ENCODE results near the gene PRKCZ. TPM values are rescaled to one million over a fixed set of nuclear protein-coding genes. Genes with fewer than 3 reads are reported as not detected.

PRKCZ gene
- total RNA-seq, 2 donors from 2014 or later: 12.3 to 16.8 TPM

- Mint-ChIP-seq H3K9me3 (no peaks in the 10 kb centered on the region), H3K4me1 (ENCODE audit: low read depth) (no peaks in the 10 kb centered on the region), H3K4me3 (no peak overlapping the region), H3K27me3 (ENCODE audit: low read depth) (no peaks in the 10 kb centered on the region), H3K27ac (no peak overlapping the region), H3K36me3 (ENCODE audit: insufficient read depth in 2 of 2) (no peaks in the 10 kb centered on the region)
- ATAC-seq (replicated peaks in 1 of 2) (no peak), DNase-seq (no peak)
Observed at GRCh38 chr1:2030076-2030871, 19.9 kb upstream of the PRKCZ start.

DNA sequence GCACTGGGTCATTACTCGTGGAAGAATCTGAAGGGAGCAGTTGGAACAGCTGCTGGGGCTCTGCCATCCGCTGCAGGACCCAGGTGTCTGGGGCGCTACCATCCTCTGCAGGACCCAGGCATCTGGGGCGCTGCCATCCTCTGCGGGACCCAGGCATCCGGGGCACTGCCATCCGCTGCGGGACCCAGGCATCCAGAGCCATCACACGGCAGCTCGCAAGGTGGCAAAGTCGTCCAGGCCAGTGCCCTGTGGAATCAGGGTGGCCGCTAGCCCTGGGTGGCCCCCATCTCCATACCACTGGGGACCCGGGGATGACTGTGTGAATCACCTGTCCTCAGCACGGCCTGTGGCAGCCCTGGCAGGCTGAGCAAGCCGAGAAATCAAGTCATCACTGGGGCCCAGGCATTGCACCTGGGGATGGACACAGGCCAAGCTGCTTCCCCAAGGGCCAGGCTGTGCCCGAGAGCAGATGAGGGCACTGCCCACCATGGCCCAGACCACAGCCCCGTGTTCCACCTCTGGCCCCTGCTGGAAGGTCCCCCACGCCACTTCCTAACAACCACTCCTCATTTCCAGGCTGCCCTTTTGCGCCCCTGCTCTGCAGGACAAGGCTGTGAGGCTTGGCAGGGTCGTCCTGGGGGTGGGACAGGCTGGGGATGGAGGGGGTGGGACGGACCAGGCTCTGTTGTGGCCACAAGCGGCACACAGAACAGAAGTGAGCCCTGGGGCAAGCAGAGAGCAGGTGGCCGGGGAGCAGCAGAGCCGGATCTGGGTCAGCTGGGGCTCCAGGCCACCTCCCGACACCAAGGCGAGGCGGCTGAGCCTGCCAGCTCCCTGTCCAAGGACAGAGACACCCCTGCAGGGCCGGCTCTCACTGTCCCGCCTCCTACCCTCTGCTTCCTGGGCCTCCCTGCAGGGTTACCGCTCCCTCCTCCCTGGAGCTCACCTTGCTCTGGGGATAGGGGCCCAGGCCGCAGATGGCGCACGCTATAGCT, 18.4 kb upstream of the PRKCZ start:
- Mint-ChIP-seq H3K36me3 (ENCODE audit: insufficient read depth in 2 of 2) (no peaks in the 10 kb centered on the region), H3K9me3 (no peaks in the 10 kb centered on the region), H3K27me3 (ENCODE audit: low read depth) (no peaks in the 10 kb centered on the region), H3K4me3 (no peak overlapping the region), H3K27ac (no peak overlapping the region), H3K4me1 (ENCODE audit: low read depth) (no peaks in the 10 kb centered on the region)
- ATAC-seq (replicated peaks in 1 of 2) (no peak), DNase-seq (no peak)

DNA sequence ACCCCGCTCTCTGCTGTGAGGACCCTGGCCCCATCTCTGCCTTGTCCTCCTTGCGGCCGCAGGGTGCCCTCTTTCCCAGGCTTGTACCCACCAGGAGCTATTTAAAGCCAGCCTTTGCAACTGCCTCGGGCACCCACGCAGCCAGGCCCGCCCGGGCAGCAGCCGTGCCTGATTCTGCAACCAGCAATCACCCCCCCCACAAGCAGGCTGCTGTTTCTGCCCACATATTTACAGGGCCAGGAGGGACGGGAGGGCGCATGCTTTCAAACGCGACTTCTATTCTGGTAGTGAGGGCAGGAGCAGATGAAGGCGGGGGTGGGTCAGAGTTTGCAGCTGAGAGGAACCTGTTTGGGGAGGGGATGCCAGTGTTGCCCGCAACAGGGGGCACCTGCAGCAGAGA, 17.5 kb upstream of the PRKCZ start:
- no peak overlapping the region for H3K4me3 Mint-ChIP-seq
- no peaks in the 10 kb centered on the region for H3K36me3 Mint-ChIP-seq (ENCODE audit: insufficient read depth in 2 of 2)
- ATAC-seq (replicated peaks in 1 of 2): no peak
- H3K4me1 Mint-ChIP-seq (ENCODE audit: low read depth): no peaks in the 10 kb centered on the region
- H3K27me3 Mint-ChIP-seq (ENCODE audit: low read depth): no peaks in the 10 kb centered on the region
- no peak for DNase-seq
- H3K9me3 Mint-ChIP-seq: no peaks in the 10 kb centered on the region
- H3K27ac Mint-ChIP-seq: no peak overlapping the region

- Mint-ChIP-seq H3K4me1 (ENCODE audit: low read depth) (no peaks in the 10 kb centered on the region), H3K9me3 (no peaks in the 10 kb centered on the region), H3K36me3 (ENCODE audit: insufficient read depth in 2 of 2) (no peaks in the 10 kb centered on the region), H3K4me3 (no peak overlapping the region), H3K27ac (no peak overlapping the region), H3K27me3 (ENCODE audit: low read depth) (no peaks in the 10 kb centered on the region)
- DNase-seq (no peak), ATAC-seq (replicated peaks in 1 of 2) (no peak)
Observed at GRCh38 chr1:2033165-2033564, 17.0 kb upstream of the PRKCZ start.

- ATAC-seq (replicated peaks in 1 of 2) (no peak), DNase-seq (no peak)
- H3K9me3 Mint-ChIP-seq: no peaks in the 10 kb centered on the region
- H3K27ac Mint-ChIP-seq: no peak overlapping the region
- no peak overlapping the region for H3K4me3 Mint-ChIP-seq
- no peaks in the 10 kb centered on the region for H3K36me3 Mint-ChIP-seq (ENCODE audit: insufficient read depth in 2 of 2)
- H3K27me3 Mint-ChIP-seq (ENCODE audit: low read depth): no peaks in the 10 kb centered on the region
- H3K4me1 Mint-ChIP-seq (ENCODE audit: low read depth): no peaks in the 10 kb centered on the region
Observed at GRCh38 chr1:2036287-2036686, 13.9 kb upstream of the PRKCZ start.

DNA sequence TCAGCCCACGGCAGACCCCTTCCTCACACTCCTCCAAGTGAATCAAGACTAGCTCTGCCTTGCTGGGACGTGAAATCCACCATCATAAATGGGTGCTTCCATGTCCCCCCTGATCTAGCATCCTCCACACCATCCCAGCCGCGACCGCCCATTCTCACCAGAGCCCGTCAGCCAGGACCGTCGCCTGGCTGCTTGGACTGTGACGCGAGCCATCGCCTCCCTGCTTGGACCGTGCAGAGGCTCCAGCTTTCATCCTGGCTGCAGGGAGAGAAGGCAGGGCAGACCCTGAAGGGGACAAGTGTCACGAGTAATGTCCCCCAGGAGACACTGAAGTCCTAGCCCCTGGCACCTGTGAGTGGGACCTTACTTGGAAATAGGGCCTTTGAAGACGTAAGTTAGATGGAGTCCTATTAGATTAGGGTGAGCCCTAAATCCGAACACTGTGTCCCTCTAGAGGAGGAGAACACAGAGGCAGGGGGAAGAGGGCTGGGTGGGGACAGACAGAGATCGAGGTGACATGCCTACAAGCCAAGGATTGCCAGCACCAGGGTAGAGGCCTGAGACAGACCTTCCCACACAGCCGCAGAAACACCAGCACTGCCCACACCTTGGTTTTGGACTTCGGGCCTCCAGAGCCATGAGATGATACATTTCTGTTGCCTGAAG, 12.8 kb upstream of the PRKCZ start:
- H3K4me3 Mint-ChIP-seq: no peak overlapping the region
- H3K27ac Mint-ChIP-seq: no peak overlapping the region
- ATAC-seq (replicated peaks in 1 of 2) (no peak), DNase-seq (no peak)
- no peaks in the 10 kb centered on the region for H3K4me1 Mint-ChIP-seq (ENCODE audit: low read depth)
- no peaks in the 10 kb centered on the region for H3K27me3 Mint-ChIP-seq (ENCODE audit: low read depth)
- no peaks in the 10 kb centered on the region for H3K9me3 Mint-ChIP-seq
- no peaks in the 10 kb centered on the region for H3K36me3 Mint-ChIP-seq (ENCODE audit: insufficient read depth in 2 of 2)

GRCh38 chr1:2038229-2038628, 12.0 kb upstream of the PRKCZ start:
- Mint-ChIP-seq H3K4me1 (ENCODE audit: low read depth) (no peaks in the 10 kb centered on the region), H3K27ac (no peak overlapping the region), H3K4me3 (no peak overlapping the region), H3K27me3 (ENCODE audit: low read depth) (no peaks in the 10 kb centered on the region), H3K9me3 (no peaks in the 10 kb centered on the region), H3K36me3 (ENCODE audit: insufficient read depth in 2 of 2) (no peaks in the 10 kb centered on the region)
- DNase-seq (no peak), ATAC-seq (replicated peaks in 1 of 2) (no peak)

DNA sequence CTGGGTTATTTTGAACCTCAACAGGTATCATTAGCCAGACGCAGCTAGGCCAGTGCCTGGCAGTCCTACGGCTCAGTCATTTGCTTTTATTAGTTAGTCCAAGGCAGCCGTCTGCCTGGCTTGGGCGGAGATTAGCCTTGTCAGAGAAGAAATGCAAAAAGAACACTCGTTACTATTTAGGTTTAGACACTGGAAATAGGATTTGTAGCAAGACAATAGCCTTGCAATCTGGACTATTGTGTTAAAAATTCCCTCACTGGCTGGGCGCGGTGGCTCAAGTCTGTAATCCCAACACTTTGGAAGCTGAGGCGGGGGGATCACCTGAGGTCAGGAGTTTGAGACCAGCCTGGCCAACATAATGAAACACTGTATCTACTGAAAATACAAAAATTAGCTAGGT, 11.0 kb upstream of the PRKCZ start:
- ATAC-seq (replicated peaks in 1 of 2) (no peak), DNase-seq (no peak)
- H3K9me3 Mint-ChIP-seq: no peaks in the 10 kb centered on the region
- H3K27ac Mint-ChIP-seq: no peak overlapping the region
- no peaks in the 10 kb centered on the region for H3K36me3 Mint-ChIP-seq (ENCODE audit: insufficient read depth in 2 of 2)
- no peak overlapping the region for H3K4me3 Mint-ChIP-seq
- peaks cover 5% of the 10 kb centered on the region for H3K4me1 Mint-ChIP-seq (ENCODE audit: low read depth)
- H3K27me3 Mint-ChIP-seq (ENCODE audit: low read depth): no peaks in the 10 kb centered on the region

DNA sequence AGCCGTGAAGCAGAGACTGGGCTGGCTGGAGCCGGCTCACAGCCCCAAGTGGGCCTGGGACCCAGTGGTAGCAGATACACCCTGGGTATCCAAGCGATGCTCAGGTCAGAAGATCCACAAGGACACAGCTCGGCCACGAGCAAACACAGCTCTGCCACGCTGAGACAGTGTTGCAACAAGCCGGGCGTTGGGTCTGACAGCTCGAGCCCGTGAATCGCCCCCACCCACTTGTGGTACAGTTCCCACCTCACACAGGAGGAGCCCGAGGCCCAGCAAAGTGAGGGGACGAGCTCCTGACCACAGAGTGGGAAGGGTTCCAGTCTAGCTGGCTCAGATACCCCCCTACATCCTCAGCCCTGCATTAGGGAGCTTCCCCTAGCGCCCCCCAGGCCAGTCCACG, 8.9 kb upstream of the PRKCZ start:
- no peaks in the 10 kb centered on the region for H3K27me3 Mint-ChIP-seq (ENCODE audit: low read depth)
- peaks cover 14% of the 10 kb centered on the region for H3K4me1 Mint-ChIP-seq (ENCODE audit: low read depth)
- H3K27ac Mint-ChIP-seq: no peak overlapping the region
- H3K9me3 Mint-ChIP-seq: no peaks in the 10 kb centered on the region
- no peak for DNase-seq
- no peak overlapping the region for H3K4me3 Mint-ChIP-seq
- H3K36me3 Mint-ChIP-seq (ENCODE audit: insufficient read depth in 2 of 2): no peaks in the 10 kb centered on the region
- no peak for ATAC-seq (replicated peaks in 1 of 2)

DNA sequence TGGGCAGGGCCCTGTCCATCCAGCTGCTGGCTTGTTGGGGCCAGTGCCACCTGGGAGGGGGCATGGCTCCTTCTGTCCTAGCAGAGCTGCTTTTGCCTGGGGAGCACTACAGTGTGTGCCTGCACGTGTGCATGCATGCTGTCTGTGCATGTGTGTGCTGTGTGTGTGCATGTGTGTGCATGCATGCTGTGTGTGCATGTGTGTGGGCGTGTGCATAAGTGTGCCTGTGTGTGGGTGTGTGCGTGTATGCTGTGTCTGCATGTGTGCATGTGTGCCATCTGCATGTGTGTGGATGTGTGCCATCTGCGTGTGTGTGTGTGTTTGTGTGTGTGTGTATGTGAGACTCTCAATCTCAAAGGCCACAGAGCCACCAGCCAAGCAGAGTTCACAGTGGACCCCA, 8.3 kb upstream of the PRKCZ start:
- peaks cover 14% of the 10 kb centered on the region for H3K4me1 Mint-ChIP-seq (ENCODE audit: low read depth)
- no peaks in the 10 kb centered on the region for H3K9me3 Mint-ChIP-seq
- ATAC-seq (replicated peaks in 1 of 2) (no peak), DNase-seq (no peak)
- no peaks in the 10 kb centered on the region for H3K27me3 Mint-ChIP-seq (ENCODE audit: low read depth)
- H3K27ac Mint-ChIP-seq: no peak overlapping the region
- H3K36me3 Mint-ChIP-seq (ENCODE audit: insufficient read depth in 2 of 2): no peaks in the 10 kb centered on the region
- H3K4me3 Mint-ChIP-seq: no peak overlapping the region

- no peak for ATAC-seq (replicated peaks in 1 of 2)
- no peaks in the 10 kb centered on the region for H3K36me3 Mint-ChIP-seq (ENCODE audit: insufficient read depth in 2 of 2)
- peaks cover 1% of the 10 kb centered on the region for H3K27me3 Mint-ChIP-seq (ENCODE audit: low read depth)
- DNase-seq: no peak
- peaks cover 14% of the 10 kb centered on the region for H3K4me1 Mint-ChIP-seq (ENCODE audit: low read depth)
- H3K4me3 Mint-ChIP-seq: no peak overlapping the region
- no peaks in the 10 kb centered on the region for H3K9me3 Mint-ChIP-seq
- no peak overlapping the region for H3K27ac Mint-ChIP-seq
Observed at GRCh38 chr1:2042830-2043773, 7.1 kb upstream of the PRKCZ start.

DNA sequence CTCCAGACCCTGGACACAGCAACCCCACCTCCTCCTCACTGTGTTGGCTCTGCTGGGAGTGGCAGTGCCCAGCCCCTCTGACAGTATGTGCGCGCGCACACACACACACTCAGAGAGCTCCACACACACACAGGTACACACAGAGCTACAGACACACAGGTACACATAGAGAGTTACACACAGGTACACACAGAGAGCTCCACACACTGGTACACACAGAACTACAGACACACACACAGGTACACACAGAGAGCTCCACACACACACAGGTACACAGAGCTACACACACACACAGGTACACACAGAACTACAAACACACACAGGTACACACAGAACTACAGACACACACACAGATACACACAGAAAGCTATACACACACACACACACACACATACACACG, 6.3 kb upstream of the PRKCZ start:
- H3K9me3 Mint-ChIP-seq: no peaks in the 10 kb centered on the region
- ATAC-seq (replicated peaks in 1 of 2): no peak
- DNase-seq: no peak
- H3K27ac Mint-ChIP-seq: no peak overlapping the region
- no peaks in the 10 kb centered on the region for H3K36me3 Mint-ChIP-seq (ENCODE audit: insufficient read depth in 2 of 2)
- peaks cover 21% of the 10 kb centered on the region for H3K4me1 Mint-ChIP-seq (ENCODE audit: low read depth)
- peak overlapping the region; percentile 10 to 37 for H3K4me3 Mint-ChIP-seq
- H3K27me3 Mint-ChIP-seq (ENCODE audit: low read depth): peaks cover 9% of the 10 kb centered on the region
